ENCODE results near the gene AFDN. TPM values are rescaled to one million over a fixed set of nuclear protein-coding genes. Genes with fewer than 3 reads are reported as not detected.

Gene AFDN
- total RNA-seq, 4 donors from 2014 or later, result 196 to 311 (median 224) TPM

GRCh38 chr6:168015482-168016175 is 188.9 kb downstream of the AFDN start:
- Histone ChIP-seq H3K36me3 (no peaks in the 10 kb centered on the region), H3K9me3 (no peaks in the 10 kb centered on the region), H3K4me3 (replicated peaks in 1 of 3) (no peak overlapping the region), H3K4me1 (no peaks in the 10 kb centered on the region), H3K27me3 (no peaks in the 10 kb centered on the region), H3K27ac (no peak overlapping the region)
- no peak for TF ChIP-seq CTCF (IDR thresholded peaks at IDR 0.05)
- TF ChIP-seq POLR2A (IDR thresholded peaks at IDR 0.05), result no peak
- no peak for DNase-seq
- WGBS, 2 donors, result 78 to 80% methylated on average over 14 of the region's 14 CpGs
- intact Hi-C loops (cut with DNase I), result no loop called here

- Histone ChIP-seq H3K4me3 (replicated peaks in 1 of 3) (no peak overlapping the region), H3K27me3 (no peaks in the 10 kb centered on the region), H3K36me3 (no peaks in the 10 kb centered on the region), H3K4me1 (no peaks in the 10 kb centered on the region), H3K27ac (no peak overlapping the region), H3K9me3 (no peaks in the 10 kb centered on the region)
- intact Hi-C loops (cut with DNase I), result no loop called here
- no peak for DNase-seq
- TF ChIP-seq POLR2A (IDR thresholded peaks at IDR 0.05), result no peak
- no peak for TF ChIP-seq CTCF (IDR thresholded peaks at IDR 0.05)
- 89 to 96% methylated on average over 18 of the region's 18 CpGs for WGBS, 2 donors
Measured at GRCh38 chr6:168016176-168016620, 189.5 kb downstream of the AFDN start.

- H3K36me3 ChIP-seq, result no peaks in the 10 kb centered on the region
- no peak overlapping the region for H3K27ac ChIP-seq
- no peaks in the 10 kb centered on the region for H3K9me3 ChIP-seq
- DNase-seq, result no peak
- H3K4me1 ChIP-seq, result no peaks in the 10 kb centered on the region
- no peaks in the 10 kb centered on the region for H3K27me3 ChIP-seq
- no peak overlapping the region for H3K4me3 ChIP-seq (replicated peaks in 1 of 3)
- intact Hi-C loops (cut with DNase I), result no loop called here
- TF ChIP-seq CTCF (IDR thresholded peaks at IDR 0.05), result no peak
- no peak for TF ChIP-seq POLR2A (IDR thresholded peaks at IDR 0.05)
- 72 to 74% methylated on average over 9 to 11 of the region's 18 CpGs for WGBS, 2 donors
Measured at GRCh38 chr6:168016721-168017525, 190.2 kb downstream of the AFDN start.

GRCh38 chr6:168017629-168018028 is 190.9 kb downstream of the AFDN start:
- no peaks in the 10 kb centered on the region for H3K36me3 ChIP-seq
- DNase-seq, result no peak
- H3K9me3 ChIP-seq, result no peaks in the 10 kb centered on the region
- no peaks in the 10 kb centered on the region for H3K27me3 ChIP-seq
- TF ChIP-seq CTCF (IDR thresholded peaks at IDR 0.05), result no peak
- intact Hi-C loops (cut with DNase I), result no loop called here
- WGBS, 2 donors, result 58 to 70% methylated on average over 11 of the region's 11 CpGs
- H3K4me3 ChIP-seq (replicated peaks in 1 of 3), result no peak overlapping the region
- no peaks in the 10 kb centered on the region for H3K4me1 ChIP-seq
- H3K27ac ChIP-seq, result no peak overlapping the region

GRCh38 chr6:168018664-168019063 is 192.0 kb downstream of the AFDN start:
- Histone ChIP-seq H3K4me1 (no peaks in the 10 kb centered on the region), H3K9me3 (no peaks in the 10 kb centered on the region), H3K27me3 (no peaks in the 10 kb centered on the region), H3K27ac (no peak overlapping the region), H3K4me3 (replicated peaks in 1 of 3) (no peak overlapping the region), H3K36me3 (no peaks in the 10 kb centered on the region)
- DNase-seq, result no peak
- TF ChIP-seq POLR2A (IDR thresholded peaks at IDR 0.05), result no peak
- no peak for TF ChIP-seq CTCF (IDR thresholded peaks at IDR 0.05)
- intact Hi-C loops (cut with DNase I), result no loop called here
- 89 to 90% methylated on average over 8 to 15 of the region's 15 CpGs for WGBS, 2 donors

Measured in thyroid gland (tissue), 4 donors.